Activated T-cell treated with anti-CD3 and anti-CD28 coated beads, Interleukin-2, amount 50 U/mL, for 1 hour (primary cell): Measurements from ENCODE around the gene GBA3.

ENCODE experiments used
- DNase-seq: peaks from one replicate; pipeline ENCODE4 v3.0.0-alpha.2; 2020

The GBA3 gene

DNA sequence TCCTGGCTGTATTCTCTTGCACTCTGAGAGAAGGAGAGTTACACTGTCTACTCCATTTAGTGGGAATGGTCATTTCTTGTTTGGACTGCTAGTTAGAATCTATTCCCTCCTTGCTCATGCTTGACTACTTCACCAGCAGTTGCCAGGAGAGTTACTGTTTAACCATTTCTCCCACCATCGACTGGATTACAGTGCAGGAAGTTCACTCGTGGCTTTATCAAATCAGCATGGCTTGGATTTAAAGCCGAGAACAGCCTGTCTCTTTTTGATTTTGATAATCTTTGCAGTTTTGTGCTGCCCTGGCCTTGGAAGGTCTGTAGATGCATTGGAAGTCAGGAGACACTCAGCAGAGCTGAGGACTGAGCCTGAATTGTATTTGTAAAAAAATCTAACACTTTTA lies 3.2 kb downstream of the GBA3 start:
- no peak for DNase-seq

DNA sequence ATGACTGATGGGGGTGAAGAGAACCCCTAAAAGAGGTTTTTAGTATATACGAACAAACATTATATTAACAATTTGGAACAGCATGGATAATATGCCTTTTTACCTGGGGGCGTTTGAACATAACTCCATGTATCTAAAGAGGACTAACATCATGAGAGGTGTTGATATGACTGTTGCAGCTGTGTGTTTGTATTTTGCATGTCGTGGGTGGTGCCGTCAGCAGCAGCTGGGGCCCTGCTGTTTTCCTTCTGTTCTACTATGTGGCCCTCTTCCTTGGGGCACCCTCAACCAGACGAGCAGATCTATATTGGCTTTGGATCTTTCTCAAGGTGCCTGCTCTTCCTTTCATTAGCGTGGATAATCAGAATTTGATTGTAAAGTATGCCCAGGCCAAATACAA lies 11.2 kb downstream of the GBA3 start:
- no peak for DNase-seq

DNA sequence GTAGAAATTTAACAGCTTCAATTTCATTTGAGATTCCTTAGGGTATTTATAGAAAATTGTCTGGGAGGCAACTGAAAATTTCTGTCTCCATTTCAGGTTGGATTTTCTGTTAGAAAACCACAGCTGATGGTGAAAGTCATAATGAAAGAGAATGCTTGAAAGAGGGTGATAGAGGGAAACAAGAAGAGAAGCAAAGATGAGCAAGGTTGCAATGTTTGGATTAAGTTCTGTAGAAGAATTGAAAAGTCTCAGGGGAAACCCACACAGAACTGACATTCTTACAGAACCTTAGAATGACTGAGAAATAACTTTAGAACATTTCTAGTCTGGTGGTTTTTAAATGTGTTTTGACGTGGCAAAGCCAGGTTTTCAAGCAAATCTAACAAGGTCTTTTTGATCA lies 14.7 kb downstream of the GBA3 start:
- DNase-seq: no peak

DNA sequence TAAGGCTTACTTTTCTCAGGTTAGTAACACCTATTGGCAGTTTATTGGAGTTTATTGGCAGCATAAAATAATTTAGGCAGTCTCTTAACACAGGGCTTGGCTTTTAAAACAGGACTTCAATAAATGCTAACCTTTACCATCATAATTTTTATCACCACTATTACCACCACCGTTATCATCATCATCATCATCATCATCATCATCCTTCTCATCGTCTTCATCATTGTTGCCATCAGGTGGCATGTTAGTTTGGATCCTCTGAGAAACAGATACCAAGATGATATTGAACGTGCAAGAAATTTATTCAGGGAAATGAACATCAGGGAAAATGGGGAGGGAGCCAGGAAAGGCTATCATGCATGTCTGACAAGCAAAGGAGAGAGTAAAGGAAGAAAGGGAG lies 16.2 kb downstream of the GBA3 start:
- no peak for DNase-seq

DNA sequence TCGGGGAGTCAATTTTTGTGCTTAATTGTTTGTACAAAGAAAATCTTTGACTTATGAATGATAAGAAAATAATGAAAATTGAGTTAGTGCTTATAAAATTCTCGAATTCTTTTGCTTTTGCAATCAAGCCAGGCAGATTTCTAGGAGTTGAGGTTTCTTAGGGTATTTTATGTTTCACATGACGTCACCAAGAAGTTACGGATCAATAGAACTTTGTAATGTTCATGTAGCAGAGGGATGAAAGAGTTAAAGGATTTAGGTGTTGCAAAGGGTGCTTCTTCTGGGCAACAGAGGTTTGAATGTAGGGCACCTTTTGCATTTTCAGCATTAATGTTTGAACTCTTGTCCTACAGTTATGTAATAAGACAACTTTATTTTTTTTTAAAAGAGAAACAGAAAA lies 19.4 kb downstream of the GBA3 start:
- DNase-seq: no peak

DNA sequence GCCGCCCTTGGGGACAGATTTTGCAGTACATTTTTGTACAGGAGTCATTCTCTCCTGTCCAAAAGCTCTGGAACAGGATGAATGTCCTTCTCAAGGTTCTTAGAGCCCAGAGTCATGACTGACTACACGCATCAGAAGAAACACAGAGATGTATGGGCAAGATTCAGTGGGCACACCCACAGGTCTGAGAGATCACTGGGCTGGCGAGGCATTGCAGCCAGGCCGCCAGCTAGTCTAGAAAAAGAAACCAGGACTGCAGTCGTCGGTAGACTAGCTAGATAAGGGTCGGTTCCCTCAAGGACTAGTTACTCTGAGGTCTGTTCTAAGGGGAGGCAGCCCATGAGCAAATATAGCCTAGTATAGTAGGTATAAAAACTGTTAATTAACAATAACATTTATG lies 19.8 kb downstream of the GBA3 start:
- no peak for DNase-seq

DNA sequence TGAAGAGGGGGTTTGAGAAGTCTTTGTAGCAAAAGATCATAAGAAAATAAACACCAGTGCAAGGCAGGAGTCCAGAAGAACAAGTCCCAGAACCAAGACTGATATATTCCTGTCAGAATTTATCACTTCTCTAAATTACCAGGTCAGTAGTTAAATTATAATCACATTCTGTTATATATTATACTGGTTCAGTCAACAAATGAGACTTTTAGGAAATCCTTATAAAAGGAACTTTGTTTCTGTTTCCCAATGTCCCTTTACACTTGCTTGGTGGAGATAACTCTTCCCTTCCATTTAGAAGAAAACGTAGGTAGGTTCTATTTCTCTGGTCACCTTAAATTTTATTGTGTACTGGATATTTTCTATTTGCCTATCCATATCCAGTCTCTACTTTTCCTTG lies 21.1 kb downstream of the GBA3 start:
- no peak for DNase-seq

DNA sequence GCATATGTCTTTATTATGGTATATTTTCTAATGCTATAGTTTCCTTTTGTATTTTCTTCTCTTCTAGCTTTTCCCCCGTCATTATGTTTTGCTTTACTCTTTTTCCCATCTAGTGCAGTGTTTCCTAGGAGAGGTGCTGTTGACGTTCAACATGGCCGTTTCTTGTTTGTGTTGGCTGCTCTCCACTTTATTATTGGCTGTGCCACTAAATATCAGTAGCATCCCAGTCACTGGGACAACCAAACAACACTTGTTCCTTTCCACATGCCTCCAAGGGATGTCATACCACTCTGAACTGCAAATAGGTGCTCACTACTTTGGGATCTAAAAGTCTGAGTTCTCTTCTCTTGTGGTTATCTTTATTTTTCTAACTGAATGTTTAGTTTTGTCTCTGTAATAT lies 26.5 kb downstream of the GBA3 start:
- no peak for DNase-seq

DNA sequence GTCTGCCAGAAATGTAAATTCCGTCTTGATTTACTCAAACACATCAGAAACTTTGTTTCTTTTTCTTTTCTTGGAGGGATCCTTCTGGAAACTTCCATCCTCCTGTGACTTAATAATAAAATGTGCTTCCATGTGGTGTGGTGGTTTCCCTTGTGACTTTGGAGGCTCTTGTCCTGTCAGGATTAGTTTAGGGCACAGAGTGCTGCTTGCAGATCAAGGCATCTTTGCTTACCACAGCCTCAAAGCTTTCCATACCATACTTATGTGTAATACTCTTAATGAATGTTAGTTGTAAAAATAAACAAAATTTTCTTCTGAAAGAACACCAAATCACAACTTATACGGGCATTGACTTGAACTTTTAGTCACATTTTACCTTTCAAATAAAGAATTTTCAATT lies 27.4 kb downstream of the GBA3 start:
- no peak for DNase-seq

DNA sequence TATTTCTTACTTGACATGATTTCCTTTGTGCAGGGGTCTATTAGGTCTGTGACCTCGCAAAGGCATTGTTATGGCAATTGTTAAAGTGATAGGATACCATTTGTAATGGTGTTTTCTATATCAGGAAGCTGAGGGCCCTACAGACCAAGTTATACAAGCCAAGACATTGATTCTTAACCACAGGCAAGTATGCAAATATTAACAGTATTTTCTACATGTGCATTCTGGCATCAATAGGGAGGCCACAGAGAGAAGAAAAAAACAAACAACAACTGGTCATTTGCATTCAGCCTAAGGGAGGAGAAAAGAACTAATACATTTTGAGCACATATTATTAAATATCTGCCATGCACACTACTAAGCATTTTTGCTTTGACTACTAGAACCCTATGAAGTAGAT lies 28.5 kb downstream of the GBA3 start:
- DNase-seq: no peak

DNA sequence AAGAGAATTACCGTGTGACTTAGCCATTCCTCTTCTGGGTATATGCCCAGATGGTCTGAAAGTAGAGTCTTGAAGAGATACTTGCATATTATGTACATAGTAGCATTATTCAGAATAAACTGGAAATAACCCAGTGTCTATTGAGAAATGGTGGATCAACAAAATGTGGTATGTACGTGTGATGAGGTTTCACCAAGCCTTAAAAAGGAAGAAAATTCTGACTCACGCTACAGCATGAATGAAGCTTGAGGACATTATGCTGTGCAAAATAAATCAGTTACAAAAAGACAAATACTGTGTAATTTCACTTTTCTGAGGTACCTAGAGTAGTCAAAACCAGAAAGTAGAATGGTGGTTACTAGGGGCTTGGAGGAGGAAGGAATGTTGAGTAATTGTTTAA lies 37.3 kb downstream of the GBA3 start:
- DNase-seq: no peak

DNA sequence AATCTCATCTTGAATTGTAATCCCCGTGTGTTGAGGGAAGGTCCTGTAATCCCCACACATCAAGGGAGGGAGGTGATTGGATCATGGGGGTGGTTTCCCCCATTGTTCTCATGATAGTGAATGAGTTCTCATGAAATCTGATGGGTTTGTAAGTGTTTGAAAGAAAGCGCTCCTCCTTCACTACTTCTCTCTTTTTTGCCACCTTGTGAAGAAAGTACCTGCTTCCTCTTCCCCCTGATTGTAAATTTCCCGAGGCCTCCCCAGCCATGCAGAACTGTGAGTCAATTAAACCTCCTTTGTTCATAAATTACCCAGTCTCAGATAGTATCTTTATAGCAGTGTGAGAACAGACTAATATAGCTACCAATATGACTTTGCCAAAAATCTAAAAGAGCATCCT lies 41.1 kb downstream of the GBA3 start:
- no peak for DNase-seq

DNA sequence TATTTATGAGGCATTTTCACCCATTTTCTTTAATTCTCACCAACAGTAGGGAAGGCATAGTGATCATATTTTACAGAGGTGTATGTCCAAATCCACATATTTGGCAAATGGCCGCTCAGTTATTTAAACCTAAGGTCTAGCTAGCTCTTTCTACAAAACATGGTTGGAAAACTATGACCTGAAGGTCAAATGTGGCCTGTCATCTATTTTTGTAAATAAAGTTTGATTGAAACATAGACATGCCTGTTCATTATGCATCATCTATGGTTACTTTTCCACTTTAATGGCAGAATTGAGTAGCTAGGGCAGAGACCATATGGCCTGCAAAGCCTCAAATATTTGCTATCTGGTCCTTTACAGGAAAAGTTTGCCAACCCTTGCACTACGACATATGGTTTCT lies 44.2 kb downstream of the GBA3 start:
- no peak for DNase-seq

DNA sequence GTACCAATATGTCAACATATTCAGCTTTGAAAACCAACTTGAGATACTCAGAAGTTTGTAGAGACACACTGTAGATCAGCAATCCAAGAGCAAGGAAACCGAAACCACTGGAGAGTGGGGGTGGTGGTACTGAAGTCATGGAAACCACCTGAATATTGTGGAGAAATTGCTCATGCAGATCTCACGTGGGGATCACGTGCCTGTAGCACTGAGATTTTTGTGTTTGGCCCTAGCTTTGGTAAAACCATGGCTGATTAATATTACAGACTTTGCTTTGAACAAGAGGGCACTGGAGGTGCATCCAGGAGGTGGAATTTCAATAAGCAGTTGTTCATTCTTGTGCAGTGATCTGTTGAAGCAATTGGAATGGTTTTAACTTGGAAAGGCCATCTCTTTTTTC lies 47.2 kb downstream of the GBA3 start:
- no peak for DNase-seq

DNA sequence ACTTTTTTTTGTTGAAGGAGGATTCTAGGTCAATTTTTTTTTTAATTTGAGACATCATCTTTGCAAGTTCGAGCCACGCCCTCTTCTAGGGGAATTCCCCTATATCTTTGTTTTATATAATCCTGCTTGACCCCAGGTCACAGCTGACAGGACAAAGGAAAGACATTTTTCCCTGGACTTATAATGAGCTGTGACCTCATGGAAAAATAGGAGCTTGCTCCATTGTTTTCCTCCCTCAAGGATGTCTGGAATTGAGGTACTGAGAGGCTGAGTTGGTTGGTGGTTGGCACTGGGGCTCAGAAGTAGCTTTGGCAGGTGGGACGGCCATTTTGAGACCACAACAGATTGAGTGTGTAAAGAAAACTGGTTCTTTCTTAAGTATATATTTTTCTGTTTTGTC lies 49.0 kb downstream of the GBA3 start:
- no peak for DNase-seq

DNA sequence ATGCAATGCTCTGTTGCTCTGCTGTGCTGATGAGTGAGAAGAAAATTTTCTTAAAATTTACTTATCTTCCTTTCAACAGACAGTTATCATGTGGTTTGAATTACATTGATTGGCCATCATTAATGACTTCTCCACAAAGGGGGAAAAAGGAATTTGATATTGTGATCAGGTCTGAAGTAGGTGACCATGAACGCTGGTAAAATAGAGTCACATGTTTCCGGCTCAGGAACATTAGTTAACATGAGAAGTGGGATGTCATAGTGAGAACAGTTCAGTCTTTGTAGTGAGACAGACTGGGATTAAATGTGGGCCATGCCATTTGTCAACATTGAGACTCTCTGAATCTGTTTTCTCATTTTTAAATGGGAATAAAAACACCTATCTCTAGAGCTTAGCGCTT lies 50.6 kb downstream of the GBA3 start:
- no peak for DNase-seq

DNA sequence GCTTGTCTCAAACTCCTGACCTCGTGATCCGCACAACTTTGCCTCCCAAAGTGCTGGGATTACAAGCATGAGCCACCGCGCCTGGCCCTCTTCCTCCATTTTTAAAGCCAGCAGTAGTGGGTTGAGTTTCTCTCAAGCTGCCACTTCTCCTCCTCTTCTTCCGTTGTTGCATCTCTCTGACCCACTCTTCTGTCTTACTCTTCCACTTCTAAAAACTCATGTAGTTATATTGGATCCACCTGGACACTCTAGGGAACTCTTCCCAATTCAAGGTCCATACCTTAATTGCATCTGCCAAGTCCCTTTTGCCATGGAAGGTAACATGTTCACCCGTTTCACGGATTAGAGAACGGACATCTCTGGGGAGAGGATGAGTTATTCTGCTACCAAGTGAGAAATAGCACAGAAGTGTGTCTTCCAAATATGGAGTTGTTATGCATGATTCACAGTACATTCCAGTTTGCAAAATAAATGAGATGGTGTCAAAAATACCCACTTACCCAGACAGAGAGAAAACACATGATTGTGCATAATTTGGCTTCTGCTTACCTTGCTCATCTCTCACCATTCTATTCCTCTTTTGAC lies 51.8 kb downstream of the GBA3 start:
- DNase-seq: no peak

DNA sequence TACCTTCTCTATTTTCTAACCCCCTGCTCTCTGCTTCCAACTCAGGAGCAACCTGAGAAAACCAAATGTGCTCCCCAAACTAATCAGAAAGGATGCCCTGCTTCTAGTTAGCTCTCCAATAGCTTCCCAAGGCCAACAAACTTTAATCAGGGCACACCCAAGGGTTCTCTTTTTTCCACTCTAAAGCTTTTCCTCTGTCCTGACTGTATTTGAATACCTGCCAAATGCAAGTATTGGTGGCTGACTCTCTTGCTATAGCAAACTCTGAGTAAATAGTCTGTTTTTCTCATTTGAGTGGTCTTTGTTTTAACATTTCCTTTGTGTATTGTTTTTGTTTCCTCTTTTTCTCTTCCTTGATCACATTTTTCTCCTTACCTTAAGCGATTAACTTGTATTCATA lies 52.5 kb downstream of the GBA3 start:
- no peak for DNase-seq

DNA sequence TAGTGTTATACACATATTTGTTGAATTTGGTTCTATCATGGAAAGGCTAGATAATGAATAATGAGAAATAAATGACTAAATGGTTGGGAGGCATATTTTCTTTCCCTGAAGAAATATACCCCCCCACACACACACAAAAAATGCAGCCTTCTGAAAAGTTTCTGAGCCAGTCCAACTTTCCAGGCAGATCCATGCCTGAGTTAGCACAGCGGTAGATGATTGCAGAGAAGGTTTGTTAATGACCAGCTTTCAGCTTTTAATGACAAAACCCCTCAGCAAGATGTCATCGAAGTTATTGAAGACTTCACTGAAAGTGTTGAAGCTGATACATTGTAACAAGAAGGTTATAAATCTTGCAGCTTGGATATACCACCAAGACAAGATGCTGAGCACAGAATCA lies 61.4 kb downstream of the GBA3 start:
- no peak for DNase-seq

DNA sequence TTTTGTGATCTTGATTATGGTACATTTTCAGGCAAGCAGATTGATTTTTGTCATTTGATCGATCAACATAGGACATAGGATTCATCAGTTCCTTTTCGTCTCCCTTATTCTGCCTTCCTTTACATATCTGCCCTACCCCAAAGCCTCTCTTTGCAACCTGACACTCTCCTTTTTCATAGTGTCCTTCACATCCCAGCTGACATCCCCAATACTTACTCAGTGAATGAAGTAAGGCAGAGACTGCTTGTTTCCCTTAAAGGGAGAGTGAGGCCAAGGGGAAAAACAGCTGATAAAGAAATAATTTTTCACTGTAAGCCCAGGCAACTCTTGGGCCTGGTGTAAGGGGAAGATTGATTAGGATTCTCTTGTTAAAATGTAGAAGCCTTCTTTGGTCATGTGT lies 69.8 kb downstream of the GBA3 start:
- DNase-seq: no peak

DNA sequence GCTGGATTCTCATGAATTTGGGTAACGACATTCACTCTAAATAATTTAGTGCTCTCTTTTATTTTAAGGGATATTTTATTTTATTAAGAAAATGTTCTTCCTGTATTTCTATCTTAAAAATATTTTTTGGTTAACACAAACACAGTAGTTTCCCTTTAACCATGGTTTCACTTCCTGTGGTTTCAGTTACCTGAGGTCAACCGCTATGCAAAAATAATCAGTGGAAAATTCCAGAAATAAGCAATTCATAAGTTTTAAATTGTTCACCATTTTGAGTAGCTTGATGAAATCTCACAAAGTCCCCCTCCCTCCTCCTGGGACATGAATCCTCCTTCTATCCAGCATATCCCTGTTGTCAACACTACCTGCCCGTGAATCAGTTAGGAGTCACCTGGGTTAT lies 71.4 kb downstream of the GBA3 start:
- no peak for DNase-seq

DNA sequence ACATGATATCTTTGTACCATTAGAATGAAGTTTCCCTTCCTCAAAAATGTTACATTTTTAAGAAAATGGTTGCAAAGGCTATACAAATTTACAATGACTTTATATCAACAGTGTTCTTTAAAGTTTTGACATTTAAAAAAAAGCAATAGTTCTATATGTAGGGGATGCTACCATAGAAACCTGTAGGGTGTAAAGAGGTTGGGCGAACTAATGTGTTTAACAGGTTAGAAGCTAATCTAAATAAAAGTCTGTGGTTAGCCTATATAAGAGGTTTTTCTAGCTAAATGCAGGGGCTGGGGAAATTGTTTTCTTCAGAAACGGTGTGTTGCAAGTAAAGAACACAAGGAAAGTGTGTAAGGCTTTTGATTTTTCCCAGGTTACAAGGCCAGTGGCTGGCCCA lies 73.3 kb downstream of the GBA3 start:
- DNase-seq: no peak

DNA sequence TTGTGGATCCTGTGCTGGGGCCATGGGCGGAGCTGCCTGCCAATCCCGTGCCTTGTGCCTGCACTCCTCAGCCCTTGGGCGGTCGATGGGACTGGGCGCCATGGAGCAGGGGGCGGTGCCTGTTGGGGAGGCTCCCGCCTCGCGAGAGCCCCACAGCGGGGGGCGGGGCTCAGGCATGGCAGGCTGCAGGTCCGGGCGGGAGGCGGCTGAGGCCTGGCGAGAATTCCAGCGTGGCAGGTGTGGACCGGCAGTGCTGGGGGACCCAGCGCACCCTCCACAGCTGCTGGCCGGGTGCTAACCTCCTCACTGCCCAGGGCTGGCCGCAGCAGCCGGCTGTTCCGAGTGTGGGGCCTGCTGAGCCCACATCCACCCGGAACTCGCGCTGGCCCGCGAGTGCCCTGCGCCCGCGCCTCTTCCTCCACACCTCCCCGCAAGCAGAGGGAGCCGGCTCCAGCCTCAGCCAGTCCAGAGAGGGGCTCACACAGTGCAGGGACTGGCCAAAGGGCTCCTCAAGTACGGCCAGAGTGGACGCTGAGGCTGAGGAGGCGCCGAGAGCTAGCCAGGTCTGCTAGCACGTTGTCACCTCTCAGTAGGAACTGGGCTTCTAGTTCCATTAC lies 85.9 kb downstream of the GBA3 start:
- no peak for DNase-seq

DNA sequence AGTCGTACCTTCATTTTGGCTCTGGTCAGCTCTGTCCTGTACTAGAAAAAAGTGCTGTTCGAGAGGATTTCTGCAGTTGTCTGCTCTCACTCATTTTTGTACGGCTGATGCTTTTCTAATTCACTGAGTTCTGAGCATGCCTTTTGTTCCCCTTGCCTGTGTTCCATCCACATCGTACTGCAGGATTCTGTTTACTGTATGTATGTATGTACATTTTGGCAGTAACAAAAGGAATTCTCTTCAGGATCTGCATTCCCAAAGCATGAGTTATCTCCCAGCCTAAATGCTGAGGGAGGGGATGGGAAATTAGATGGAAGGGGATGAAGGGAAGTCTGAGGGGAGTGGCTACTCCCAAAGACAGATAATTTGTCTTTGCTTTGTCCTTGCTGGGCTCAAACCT lies 87.6 kb downstream of the GBA3 start:
- DNase-seq: no peak

DNA sequence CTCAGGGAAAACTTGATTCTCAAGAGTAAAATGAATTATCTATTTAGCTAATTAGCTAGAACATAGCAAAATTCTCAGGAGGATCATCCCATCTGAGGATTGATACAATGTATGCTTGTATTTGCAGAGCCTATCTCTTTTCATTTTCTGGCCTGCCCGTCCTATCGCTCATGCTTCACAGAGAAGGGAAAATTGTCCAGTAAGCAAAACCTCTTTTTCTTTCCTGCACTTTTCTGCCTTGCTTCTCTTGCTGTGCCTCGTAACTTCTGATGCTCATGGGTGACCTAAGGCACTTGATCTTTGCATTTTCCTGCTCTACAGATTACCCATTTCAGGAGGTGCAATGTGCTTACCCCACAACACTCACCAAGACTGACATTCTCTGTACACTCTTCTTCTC lies 88.1 kb downstream of the GBA3 start:
- DNase-seq: no peak
